GM21717 (cell line): ENCODE measurements around the gene C1QTNF6.
A peak's percentile ranks its signal among the peaks of the same experiment; 100 is the strongest.

Source experiments
- ATAC-seq: cut with Tn5 transposase; IDR thresholded peaks from one replicate; pipeline ENCODE4 v1.9.1; 2021; ENCODE audit warnings: mild to moderate bottlenecking, moderate library complexity; ENCODE audit not compliant: unreplicated experiment

The C1QTNF6 gene

DNA sequence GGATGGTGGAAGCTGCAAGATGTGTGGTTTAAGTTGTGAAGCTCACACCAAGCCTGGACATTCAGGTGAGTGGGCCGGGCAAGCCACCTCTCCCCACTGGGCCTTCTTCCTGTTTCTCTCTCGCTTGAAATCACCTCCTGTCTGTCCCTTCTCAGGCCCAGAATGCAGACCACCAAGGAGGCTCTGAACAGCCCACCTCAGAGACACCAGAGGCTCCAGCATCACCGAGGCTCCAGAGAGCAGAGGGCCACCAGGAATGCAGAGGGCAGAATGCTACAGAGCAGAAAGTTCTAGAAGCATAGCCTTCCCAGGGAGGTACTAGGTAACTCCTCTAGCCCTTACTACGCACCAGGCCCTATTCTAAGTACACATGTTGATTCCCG, 23.6 kb downstream of the C1QTNF6 start:
- ATAC-seq: no peak

GRCh38 chr22:37163575-37164504, 24.2 kb downstream of the C1QTNF6 start:
- ATAC-seq: peak; percentile 29

DNA sequence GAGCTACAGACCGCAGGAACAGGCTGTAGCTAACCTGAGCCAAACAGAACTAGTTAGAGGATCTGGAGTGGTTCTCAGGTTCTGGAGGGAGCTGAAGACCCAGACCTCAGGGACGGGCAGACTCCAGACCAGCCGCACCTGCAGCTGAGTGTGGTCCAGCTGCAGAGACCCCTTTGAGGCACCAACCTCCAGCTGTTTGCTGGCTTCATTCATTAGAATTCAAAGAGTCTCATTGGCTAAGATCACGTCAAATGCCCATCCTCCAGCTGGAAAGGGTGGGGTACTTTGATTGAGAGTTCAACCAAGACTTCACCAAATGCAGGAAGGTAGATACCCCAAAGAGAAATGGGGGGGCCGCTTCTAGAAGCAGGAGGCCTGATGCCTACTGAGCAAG, 25.0 kb downstream of the C1QTNF6 start:
- no peak for ATAC-seq

DNA sequence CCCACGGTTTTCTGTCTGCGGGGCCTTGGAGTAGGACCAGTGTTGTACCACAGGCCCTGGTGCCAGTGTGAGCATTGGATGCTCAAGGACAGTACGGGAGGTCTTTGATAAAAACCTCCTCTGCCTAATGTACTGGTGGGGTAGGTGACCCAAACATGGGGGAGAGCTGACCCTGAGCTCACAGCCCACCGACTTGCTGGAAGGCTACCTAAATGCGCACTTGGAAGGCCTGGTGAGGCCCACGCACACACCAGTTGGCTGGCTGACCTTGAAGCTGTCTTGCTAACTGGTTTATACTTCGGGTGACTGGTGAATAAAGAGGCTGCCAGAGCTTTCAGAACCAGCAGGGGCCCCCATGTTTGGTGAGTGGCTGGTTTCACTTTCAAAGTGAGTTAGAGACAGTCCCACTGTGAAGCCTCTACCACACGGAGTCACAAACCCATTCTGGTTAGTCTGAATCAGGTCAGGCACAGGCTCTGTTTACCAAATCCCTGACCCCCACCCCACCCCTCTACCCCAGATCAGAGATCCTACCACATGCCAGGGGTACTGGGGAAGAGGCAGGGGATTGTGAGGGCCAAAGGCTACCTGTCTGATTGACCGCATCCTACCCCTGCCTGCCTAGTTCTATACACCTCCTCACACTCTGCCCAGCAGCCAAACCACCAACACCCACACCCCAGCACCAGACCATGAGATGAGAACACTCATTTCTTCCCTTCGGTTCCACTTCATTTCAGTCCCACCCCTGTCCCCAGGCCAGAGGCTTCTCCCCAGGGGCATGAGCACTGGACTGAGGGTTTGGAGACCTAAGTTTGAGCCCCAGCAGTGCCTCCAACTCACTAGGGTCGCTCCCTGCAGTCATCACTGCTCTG, 25.6 kb downstream of the C1QTNF6 start:
- peak; percentile 45 for ATAC-seq

GRCh38 chr22:37161443-37161842, 26.6 kb downstream of the C1QTNF6 start:
- ATAC-seq: no peak

DNA sequence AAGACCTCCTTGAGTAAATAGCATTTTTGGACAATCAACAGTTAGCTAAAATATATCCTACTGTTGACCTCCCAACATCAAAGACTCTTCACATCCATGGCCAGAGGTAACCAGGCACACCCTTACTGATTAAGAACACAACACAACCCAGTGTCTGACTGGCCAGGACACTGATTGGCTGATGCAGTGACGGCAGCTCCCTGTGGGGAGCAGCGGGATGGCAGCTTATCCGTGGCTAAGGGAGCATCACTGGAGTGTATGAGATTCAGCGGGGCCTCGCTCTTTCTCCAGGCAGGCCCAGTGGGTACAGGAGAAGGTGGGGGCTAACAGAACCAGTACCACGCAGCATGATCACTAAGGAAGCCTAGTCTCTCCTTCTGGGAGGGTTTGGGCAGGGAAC, 28.0 kb downstream of the C1QTNF6 start:
- no peak for ATAC-seq

DNA sequence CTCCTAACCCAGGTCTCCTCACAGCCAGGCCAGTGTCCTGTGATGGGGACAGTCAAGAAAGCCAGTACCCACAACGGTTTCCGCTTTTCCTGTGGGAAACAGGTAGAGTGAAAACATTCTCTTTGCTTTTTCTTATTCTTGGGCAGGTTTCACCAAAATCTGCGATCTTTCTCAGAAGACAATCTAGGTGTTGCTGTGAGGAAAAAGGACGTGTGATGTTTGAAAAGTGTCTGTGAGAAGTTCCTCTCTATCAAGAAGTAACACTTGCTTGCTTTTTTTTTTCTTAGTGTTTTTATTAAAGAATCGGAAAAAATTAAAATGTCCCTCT, 29.1 kb downstream of the C1QTNF6 start:
- ATAC-seq: no peak

DNA sequence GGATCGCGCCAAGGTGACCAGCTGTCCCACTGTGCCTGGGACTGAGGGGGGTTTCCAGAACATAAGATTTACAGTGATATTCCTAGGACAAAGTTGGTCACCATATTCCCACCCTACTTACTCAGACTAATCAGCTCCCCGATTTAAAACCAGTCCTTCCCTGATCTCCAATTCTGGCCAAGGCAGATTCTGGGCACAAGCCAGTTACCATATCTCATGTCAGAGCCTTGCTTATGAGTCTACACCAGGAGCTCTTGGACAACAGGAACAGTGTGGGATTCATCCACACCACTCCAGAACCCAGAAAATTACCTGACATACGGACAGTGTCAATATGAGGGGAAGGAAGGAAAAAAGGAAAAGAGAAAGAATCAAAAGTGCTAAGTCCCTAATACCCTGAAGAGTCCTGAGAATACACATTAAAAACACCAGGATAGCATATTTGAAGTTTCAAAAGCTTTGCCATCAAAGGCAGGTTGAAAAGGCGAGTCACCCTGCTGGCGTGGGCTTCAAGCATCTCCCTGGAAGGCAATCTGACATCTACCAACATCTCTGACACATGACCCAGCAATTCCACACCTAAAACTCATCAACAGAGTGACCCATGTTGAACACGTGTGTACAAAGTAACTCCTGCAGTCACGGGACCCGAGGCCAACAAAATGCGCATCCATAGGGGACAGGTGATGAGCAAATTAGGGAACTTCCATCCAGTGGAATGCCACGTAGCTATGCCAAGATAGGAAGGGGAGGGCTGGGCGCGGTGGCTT, 30.3 kb downstream of the C1QTNF6 start:
- no peak for ATAC-seq

DNA sequence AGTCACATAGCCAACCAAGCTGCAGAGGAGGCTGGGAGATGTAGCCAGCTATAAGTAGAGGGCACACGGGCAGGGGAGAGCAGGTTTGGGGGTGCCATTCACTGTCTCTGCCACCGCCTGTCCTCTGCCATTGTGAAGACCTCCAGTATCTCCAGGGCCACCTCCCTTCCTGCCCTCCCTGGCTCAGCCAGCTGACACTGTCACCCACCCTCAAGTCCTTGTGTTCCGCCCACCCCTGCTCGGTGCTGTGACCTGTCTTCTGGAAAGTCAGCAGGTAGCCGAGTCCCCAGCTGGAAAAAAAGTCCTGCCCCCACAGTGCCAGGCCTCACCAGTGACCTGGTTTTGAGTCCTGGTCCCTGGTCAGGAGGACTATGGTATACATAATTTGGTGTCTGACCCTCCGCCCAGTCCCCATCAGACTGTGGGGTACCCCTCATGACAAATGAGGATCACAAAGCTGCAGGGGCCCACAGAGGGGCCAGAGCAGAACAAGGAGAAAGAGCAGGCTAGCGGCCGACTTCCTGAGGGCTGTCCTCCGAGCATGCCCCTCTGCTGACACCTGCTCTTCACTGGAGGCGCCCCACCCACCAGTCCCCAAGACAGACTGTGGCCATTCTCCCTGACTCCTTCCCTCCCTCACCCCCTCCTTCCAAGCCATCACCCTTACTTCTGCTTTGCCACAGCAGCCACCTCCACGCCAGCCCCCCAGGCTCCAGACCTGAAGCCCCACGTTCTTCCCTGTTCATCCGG, 31.2 kb downstream of the C1QTNF6 start:
- no peak for ATAC-seq

GRCh38 chr22:37155971-37156370, 32.1 kb downstream of the C1QTNF6 start:
- ATAC-seq: no peak

DNA sequence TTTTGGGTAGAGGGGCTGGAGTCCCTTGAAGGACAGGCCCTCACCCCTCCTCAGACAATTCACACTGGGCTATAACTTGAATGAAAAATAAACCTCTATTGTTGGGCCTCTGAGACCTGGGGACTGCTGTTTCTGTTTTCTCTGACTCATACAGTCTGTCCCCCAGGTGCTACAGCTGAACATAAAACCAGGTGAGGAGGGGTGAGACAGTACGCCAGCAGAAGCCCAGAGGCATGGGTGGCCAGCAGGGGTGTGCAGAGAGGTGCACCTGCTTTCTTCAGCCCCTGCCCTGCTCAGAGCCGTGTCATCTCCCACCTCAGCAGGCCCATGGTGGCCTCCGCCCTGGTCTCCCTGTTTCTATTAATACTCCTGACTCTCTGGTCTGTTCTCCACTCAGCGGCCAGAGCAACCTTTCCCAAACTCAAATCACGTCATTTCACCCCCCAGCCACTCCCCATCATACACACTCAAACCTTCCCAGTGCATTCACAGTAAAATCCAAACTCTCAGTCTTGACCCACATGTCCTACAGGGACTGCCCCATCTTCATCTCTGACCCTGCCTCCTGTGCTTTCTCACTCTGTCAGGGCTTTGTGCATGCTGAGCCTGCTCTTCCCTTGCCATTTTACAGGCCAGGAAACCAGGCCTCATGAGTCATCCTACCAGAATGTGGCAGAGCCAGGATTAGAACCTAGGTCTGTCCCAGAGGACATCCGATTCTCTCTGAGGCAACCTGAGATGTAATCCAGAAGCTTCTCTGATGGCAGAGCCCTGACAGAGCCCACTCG, 32.9 kb downstream of the C1QTNF6 start:
- no peak for ATAC-seq

GRCh38 chr22:37153901-37154300, 34.1 kb downstream of the C1QTNF6 start:
- no peak for ATAC-seq

DNA sequence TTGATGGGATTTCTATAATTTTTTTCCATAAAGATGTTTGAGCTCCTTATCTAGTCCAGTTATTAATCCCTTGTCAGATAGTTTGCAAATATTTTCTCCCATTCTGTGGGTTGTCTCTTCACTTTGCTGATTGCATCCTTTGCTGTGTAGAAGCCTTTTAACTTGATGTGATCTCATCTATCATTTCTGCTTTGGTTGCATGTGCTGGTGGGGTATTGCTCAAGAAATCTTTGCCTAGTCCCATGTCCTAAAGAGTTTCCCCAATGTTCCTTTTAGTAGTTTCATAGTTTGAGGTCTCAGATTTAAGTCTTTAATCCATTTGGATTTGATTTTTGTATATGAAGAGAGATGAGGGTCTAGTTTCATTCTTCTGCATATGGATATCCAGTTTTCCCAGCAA, 36.6 kb downstream of the C1QTNF6 start:
- ATAC-seq: no peak

DNA sequence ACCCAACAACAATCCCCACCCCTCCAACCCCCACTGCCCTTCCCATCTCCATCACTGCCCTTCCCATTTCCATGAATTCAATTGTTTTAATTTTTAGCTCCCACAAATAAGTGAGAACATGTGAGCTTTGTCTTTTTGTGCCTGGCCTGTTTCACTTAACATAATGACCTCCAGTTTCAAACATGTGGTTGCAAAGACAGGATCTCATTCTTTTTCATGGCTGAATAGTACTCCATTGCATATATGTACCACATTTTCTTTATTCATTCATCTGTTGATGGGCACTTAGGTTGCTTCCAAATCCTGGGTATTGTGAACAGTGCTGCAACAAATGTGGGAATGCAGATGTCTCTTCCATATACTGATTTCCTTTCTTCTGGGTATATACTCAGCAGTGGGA, 37.3 kb downstream of the C1QTNF6 start:
- ATAC-seq: no peak

GRCh38 chr22:37148742-37149665, 39.0 kb downstream of the C1QTNF6 start:
- peak; percentile 14 for ATAC-seq

- no peak for ATAC-seq
These were observed 39.9 kb downstream of the C1QTNF6 start for GRCh38 chr22:37148031-37148651.

DNA sequence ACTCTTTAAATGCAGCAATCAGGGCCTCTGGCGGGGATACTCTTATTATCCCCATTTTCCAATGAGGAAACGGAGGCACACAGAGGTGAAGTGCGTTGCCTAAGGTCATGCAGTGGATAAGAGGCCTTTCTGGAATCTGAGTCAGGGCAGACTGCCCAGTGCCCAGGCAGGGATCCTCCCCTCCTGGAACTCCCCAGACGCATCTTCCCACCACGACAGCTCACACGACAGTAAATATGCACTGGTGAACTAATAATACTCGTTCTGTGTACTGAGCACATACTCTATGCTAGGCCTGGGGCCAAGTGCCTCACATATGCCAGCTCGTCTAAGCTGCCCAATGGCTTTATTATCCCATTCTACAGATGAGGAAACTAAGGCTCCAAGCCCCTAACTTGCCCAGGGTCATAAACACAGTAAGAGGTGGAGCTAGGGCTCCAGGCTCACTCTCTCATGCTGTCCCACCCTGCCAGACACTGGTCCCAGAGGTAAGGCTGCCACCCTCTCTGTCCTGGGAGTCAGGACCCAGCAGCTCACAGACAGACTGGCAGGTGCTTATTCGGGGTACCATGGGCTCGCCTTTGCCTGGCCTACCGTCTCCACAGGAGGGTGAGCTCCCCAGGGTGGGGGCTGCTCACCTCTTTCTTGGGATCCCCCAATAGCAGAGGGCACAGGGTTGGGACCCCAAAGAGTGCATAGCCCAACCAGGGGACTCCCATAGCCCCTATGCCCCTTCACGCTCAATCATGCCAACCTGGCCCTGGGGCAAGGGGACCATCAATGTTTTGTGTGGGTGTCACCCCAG, 40.7 kb downstream of the C1QTNF6 start:
- no peak for ATAC-seq
